GM18858 (cell line): ENCODE data around the gene PRSS27.

ENCODE experiments used
- ATAC-seq: cut with Tn5 transposase; IDR thresholded peaks from one replicate; pipeline ENCODE4 v1.9.1; 2021; ENCODE audit not compliant: unreplicated experiment

PRSS27 gene

GRCh38 chr16:2710021-2710710, 9.9 kb downstream of the PRSS27 start:
- no peak for ATAC-seq

- ATAC-seq = no peak
Observed at GRCh38 chr16:2709588-2709984, 10.4 kb downstream of the PRSS27 start.

DNA sequence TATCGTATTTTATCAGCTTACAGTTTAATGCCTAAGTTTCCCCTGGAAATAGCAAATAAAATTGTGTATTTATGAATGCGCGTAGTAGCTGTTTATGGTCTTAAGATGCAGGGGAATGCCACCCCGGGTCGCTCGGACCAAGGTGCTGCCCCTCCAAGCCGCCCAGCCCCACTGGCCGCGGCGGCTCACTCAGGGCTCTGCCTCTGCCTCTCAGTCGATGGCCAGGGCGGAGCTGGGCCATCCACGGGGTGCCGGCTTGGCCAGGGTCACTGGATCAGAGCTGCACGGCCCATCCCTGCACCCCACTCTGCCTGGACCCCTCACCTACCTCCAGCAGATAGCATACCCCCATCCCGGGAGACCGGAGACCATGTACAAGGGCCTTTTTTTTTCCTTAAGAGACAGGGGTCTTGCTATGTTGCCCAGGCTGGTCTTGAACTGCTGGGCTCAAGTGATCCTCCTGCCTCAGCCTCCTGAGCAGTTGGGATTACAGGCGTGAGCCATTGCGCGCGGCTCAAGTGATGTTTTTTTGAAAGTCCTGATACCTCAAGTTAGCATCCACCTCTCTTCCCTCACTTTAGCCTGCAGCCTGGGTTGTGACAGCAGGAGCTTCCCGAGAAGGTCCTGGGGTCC, 11.0 kb downstream of the PRSS27 start:
- ATAC-seq = no peak

DNA sequence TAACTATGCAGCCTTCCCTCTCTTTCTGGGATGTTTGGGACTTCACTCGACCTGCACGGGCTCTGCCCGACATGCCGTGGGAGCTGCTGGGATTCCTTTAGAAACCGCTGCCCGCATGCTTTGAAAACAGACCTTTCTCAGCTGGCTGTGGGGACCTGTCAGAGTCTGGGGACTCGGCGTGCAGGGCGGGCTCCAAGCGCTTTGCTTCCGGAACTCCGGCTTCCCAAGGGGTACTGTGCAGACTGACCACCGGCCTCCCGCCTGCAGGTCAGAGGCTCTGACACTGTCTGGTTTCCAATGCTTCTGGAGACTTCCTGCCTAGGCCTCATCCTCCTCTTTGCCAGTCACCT, 11.8 kb downstream of the PRSS27 start:
- no peak for ATAC-seq

DNA sequence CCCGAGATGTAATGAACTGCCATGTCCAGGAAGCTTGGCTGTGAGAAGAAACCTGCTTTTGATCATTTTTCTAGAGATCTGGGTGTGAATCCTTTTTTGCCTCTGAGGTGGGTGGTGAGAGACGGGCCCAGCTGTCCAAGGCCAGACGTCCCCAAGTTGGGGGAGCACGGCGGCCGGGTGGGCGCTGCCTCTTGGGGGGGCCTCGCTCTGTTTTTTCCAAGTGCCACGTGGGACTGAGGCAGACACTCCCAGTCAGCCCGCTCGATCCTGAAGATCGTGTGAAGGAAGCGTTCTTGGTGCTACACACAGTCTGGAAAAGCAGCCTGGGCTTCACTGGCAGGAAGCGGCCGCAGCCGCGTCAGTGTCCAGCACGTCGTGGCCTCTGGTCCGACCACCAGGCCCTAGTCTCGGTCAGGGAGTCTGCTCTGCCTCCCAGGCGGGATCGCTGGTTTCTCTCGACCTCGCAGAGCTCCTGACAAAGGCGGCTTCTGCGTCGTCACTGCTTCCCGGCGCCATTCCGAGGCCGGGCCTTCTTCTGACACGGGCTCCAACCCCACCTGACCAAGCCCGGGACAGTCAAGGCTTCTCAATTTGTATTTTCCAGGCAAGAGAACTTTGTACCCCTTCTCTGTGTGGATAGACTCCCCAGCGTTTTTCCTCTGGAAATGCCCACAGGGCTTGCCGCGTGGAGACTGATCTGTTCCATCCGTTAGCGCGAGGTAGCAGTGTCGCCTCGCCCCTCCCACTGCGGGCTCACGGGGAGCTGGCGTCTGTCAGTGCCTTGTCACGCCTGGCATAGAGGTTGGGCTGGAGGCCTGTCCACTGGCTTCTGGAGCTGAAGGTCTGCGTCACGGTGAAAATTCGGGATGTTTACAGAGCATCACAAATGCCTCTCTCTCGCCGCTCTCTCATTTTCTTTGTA, 12.4 kb downstream of the PRSS27 start:
- no peak for ATAC-seq

DNA sequence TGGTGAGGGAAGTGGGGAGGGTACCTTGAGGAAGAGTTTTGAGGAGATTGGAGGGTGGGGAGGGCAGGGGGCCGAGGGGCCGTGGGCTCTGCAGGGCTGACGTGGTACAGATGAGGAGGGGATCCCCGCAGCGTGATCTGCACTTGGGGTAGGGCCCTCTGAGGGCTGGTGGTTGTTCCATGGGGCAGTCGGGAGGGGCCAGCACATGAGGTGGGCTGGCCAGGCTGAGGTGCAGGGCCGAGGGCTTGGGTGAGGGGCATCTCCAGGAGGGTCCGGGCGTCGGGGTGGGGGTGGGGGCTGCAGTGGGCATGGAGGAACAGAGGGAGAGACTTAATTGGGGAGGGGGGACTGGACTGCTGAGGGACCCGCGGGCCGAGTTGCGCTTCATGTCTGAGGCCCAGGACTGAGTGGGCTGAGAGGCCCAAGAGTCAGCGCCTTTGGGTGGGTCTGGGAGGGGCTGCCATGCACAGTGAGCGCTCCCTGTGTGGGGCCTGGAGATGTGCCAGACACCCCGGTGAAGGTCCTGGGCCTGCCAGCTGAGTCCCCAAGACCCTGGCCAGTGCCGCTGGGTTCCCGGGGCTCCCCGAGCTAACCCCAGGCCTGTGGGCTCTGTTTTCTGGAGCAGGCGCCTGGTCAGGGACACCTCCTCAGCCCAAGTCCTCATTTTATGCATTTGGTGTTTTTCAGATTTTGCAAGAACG, 13.3 kb downstream of the PRSS27 start:
- no peak for ATAC-seq

DNA sequence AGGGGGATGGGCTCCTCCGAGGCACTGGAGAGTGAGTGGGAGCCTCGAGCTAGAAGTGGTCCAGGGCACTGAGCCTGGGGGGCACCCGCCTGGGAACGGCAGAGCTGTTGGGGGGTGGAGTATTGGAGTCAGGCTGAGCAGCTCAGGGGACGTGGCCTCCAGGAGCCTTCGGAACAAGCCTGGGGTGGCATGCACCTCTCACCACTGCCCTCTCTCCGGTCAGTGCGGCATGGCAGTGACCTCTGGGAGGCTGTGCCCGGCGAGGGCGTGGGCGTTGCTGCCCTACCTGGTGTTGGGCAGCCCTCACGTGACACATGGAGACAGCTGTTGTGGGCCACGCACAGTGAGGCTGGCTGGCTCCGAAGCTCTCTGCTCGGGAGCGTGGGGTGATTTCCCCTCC, 13.9 kb downstream of the PRSS27 start:
- ATAC-seq = no peak

GRCh38 chr16:2705351-2705750, 14.7 kb downstream of the PRSS27 start:
- ATAC-seq = no peak

GRCh38 chr16:2704983-2705275, 15.1 kb downstream of the PRSS27 start:
- ATAC-seq = no peak

DNA sequence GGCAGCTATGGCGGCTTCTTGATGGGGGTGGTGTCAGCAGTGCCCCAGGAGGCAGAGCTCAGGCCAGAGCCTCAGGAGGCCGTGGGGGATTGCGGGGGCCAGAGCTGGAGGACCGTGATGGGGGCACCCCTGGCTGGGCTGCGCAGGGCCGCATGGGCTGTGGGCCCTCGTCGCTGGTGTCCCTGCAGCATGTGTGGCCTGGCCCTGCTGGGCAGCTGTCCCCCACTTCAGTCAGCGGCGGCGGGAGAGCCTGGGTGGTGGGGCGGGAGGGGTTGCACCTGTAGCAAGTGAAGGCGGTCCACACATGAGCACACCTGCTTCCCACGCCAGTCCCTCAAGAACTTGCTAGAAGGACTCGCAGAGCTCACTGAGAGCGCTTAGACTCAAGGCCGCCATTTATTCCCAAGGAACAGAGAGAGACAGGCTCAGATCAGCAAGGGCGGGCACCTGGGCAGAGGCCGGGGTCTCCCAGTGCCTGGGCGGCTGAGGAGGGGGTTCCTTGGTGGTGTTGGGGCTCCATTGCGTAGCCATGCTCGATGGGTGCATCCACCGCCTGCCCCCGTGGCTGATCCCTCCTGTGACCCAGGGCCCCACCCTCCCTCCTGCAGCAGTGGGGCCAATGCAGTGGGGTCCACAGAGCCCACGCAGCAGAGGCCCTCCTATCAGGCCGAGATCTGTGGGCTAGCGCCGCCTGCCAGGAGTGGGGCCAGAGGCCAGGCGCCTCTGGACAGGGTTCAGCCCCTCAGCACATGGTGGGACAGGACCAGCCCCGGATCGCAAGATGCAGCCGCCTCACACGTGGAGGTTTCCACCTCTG, 15.7 kb downstream of the PRSS27 start:
- no peak for ATAC-seq

GRCh38 chr16:2702871-2703745, 16.9 kb downstream of the PRSS27 start:
- no peak for ATAC-seq

- no peak for ATAC-seq
Observed at GRCh38 chr16:2702438-2702825, 17.6 kb downstream of the PRSS27 start.

GRCh38 chr16:2701713-2702437, 18.1 kb downstream of the PRSS27 start:
- ATAC-seq = no peak

DNA sequence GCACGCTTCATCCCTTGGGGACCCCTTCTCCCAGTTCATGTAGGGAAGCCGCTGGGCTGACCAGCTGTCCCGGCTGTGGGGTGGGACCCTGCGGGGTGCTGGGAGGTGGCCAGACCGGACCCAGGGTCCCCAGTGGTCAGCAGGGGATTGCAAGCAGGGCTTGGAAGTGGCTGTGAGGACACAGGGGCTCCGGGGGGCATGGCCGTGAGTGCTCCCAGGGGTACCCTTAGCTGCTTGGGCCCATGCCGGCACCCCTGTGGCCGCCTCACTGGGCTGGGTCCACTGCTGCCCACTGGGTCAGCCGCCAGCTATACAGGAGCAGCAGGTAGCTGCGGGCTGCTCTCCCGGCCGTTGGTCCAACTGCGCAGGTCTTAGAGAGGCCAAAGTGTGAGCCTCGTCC, 18.8 kb downstream of the PRSS27 start:
- ATAC-seq = no peak

- no peak for ATAC-seq
Observed at GRCh38 chr16:2700786-2701185, 19.2 kb downstream of the PRSS27 start.

DNA sequence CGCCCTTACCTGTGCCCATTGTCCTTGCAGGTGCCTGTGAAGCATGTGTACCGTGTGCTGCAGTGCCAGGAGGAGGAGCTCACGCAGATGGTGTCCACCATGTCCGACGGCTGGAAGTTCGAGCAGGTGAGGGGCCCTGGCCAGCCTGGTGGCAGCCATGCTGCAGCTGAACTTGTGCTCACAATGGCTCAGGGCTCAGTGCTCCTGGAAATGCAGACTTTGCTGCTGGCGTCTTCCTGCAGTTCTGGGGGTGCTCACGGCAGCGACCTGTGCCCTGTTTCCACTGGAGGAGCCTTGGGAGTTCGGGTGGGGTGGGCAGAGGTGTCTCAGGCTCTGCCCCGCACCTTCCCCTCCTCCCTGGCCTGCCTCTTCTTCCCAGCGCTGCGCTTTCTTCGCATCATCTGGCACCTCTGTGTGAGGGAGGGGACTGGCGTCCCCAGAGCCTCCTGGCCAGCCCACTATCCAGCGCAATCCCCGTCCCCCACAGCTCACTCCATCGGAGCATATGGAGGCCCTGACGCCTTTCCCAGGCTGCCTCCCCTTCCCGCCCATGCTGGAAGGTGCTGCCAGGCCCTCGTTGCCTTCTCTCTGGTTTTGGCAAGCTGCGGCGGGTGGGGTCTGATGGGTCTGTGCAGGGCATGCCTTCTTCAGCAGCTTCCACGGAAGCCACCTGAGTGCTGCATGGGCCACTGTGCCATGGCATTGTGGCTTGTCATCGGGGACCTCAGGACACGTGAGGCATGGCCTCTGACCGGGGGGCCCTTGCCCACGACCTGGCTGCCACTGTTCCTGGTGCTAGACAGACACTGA, 20.0 kb downstream of the PRSS27 start:
- ATAC-seq = no peak

DNA sequence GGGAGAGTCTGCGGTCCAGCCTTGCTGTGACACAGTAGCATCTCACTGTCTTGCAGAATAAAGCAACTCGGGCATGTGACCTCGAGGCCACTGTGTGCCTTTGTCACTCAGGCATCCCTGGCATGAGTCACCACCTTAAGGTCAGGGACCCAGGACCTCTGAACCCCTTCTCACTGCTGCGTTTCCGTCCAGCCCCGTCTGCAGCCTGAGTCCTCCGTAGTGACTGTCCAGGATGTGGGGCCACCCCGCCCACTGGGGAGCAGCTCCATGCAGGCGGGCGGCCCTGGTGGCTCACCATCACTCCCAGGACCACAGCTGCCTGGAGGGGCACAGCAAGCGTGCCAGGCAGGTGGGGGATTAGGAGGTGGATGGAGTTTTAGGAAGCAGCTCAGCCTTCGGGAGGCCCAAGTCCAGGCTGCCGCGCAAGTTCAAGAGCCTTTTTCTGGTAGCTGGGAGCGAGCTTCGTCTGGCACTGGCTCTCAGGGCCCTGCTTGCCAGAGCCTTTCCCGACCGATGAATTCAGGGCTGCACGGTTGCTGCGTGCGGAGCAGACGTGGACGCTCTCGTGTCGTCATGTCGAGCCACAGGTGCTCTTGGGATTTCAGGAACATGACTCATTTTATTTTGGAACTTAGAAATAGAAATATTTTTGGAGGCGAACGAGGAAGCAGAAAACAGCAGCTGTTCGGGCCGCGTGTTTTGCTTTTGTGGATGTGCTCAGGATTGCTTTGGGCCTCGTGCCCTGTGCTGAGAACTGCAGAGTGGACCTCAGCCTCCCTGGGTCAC, 20.9 kb downstream of the PRSS27 start:
- ATAC-seq = no peak
